Mucosa of rectum (tissue), 2 donors: ENCODE results near the gene HBA1.
"Not testable (repeated sequence)": the region's sequence is repeated elsewhere in the genome, so short reads cannot be mapped to it uniquely, and the experiment has no call there.

Source experiments
- H3K27ac ChIP-seq, 2 donors: one replicate each; pipeline ENCODE4 v1.7.0; 2013; ENCODE audit warnings: inconsistent platforms in 2 of 2, low read depth in 2 of 2, low read length in 2 of 2
- H3K27me3 ChIP-seq, 2 donors: one replicate each; pipeline ENCODE4 v1.7.0; 2013; ENCODE audit warnings: low read length in 2 of 2; ENCODE audit not compliant: control insufficient read depth in 2 of 2, insufficient read depth in 2 of 2
- H3K36me3 ChIP-seq, 2 donors: one replicate each; pipeline ENCODE4 v1.7.0; 2013; ENCODE audit warnings: low read length in 2 of 2; ENCODE audit not compliant: control insufficient read depth in 2 of 2, insufficient read depth in 2 of 2
- H3K4me1 ChIP-seq, 2 donors: one replicate each; pipeline ENCODE4 v1.7.0; 2013; ENCODE audit warnings: low read length in 2 of 2, mild to moderate bottlenecking in 1 of 2; ENCODE audit not compliant: control insufficient read depth in 2 of 2, insufficient read depth in 2 of 2
- H3K4me3 ChIP-seq, 2 donors: one replicate each; pipeline ENCODE4 v1.7.0; 2013; ENCODE audit warnings: low read length in 2 of 2
- H3K9ac ChIP-seq, 2 donors: one replicate each; pipeline ENCODE4 v1.7.0; 2013; ENCODE audit warnings: low read length in 2 of 2, low read depth in 1 of 2, mild to moderate bottlenecking in 1 of 2
- H3K9me3 ChIP-seq, 2 donors: one replicate each; pipeline ENCODE4 v1.7.0; 2013; ENCODE audit warnings: low read length in 2 of 2; ENCODE audit not compliant: control insufficient read depth in 2 of 2
- donor health status: healthy.
- donor health status: Normal muscosa, but diverticular disease.

Gene HBA1

DNA sequence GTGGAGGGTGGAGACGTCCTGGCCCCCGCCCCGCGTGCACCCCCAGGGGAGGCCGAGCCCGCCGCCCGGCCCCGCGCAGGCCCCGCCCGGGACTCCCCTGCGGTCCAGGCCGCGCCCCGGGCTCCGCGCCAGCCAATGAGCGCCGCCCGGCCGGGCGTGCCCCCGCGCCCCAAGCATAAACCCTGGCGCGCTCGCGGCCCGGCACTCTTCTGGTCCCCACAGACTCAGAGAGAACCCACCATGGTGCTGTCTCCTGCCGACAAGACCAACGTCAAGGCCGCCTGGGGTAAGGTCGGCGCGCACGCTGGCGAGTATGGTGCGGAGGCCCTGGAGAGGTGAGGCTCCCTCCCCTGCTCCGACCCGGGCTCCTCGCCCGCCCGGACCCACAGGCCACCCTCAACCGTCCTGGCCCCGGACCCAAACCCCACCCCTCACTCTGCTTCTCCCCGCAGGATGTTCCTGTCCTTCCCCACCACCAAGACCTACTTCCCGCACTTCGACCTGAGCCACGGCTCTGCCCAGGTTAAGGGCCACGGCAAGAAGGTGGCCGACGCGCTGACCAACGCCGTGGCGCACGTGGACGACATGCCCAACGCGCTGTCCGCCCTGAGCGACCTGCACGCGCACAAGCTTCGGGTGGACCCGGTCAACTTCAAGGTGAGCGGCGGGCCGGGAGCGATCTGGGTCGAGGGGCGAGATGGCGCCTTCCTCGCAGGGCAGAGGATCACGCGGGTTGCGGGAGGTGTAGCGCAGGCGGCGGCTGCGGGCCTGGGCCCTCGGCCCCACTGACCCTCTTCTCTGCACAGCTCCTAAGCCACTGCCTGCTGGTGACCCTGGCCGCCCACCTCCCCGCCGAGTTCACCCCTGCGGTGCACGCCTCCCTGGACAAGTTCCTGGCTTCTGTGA is at the start of gene HBA1:
Gene HBA1 (plus strand): TSS at position 204 of the 906 bp plus-strand sequence. CDS start 37 bp downstream, at position 241.
- not testable (repeated sequence) for H3K4me3 ChIP-seq, H3K9ac ChIP-seq, H3K36me3 ChIP-seq, H3K9me3 ChIP-seq, H3K4me1 ChIP-seq, H3K27ac ChIP-seq
- H3K27me3 ChIP-seq: peaks cover 37 to 38% of the 10 kb centered on the region in 2 donors

- Histone ChIP-seq H3K9me3 (no peaks in the 10 kb centered on the region), H3K4me3 (no peak overlapping the region), H3K36me3 (no peaks in the 10 kb centered on the region), H3K4me1 (no peaks in the 10 kb centered on the region), H3K27me3 (no peaks in the 10 kb centered on the region), H3K9ac (no peak overlapping the region), H3K27ac (no peak overlapping the region)
Measured at GRCh38 chr16:129075-129474, 47.4 kb upstream of the HBA1 start.

GRCh38 chr16:130533-131173 is 45.8 kb upstream of the HBA1 start:
- Histone ChIP-seq H3K4me1 (no peaks in the 10 kb centered on the region), H3K36me3 (no peaks in the 10 kb centered on the region), H3K27ac (no peak overlapping the region), H3K27me3 (no peaks in the 10 kb centered on the region), H3K9ac (no peak overlapping the region), H3K4me3 (no peak overlapping the region), H3K9me3 (no peaks in the 10 kb centered on the region)

GRCh38 chr16:132120-132519 is 44.4 kb upstream of the HBA1 start:
- Histone ChIP-seq H3K9me3 (no peaks in the 10 kb centered on the region), H3K36me3 (no peaks in the 10 kb centered on the region), H3K27me3 (no peaks in the 10 kb centered on the region), H3K27ac (no peak overlapping the region), H3K4me1 (no peaks in the 10 kb centered on the region), H3K9ac (no peak overlapping the region), H3K4me3 (no peak overlapping the region)

DNA sequence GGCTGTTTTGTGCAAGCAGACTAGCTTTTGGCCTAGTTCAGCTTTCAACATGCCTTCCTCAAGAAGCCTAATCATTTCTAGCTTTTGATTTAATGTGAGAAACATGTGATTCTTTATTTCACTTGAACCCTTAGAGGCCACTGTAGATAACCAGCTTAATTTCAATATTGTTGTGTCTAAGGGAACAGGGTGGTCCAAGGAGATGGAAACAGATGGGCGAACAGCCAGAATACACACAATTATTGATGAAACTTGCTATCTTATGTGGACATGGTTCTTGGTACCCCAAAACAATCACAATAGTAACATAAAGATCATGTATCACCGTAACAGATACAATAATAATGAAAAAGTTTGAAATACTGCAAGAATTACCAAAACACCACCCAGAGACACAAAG is 42.8 kb upstream of the HBA1 start:
- Histone ChIP-seq H3K4me1 (peaks cover 0 to 6% of the 10 kb centered on the region in 2 donors), H3K27me3 (no peaks in the 10 kb centered on the region), H3K9ac (no peak overlapping the region), H3K9me3 (no peaks in the 10 kb centered on the region), H3K36me3 (no peaks in the 10 kb centered on the region), H3K27ac (no peak overlapping the region), H3K4me3 (no peak overlapping the region)

DNA sequence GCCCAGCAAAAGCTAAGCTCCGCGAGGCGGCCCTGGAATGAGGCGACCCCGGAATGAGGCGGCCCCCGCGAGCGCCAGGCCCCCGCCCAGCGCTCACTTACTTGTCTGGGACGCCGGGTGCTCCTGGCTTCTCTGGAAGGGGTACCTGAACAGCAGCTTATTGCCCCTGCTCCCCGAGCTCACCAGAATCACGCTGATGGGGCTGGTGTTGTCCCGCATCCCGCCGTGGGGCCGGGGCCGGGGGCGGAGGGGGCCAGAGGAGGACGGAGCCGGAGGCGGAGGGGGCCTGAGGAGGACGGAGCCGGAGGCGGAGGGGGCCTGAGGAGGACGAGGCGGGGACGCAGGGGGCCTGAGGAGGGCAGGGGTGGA is 38.4 kb upstream of the HBA1 start:
- no peak overlapping the region for H3K27ac ChIP-seq

GRCh38 chr16:140175-140857 is 36.2 kb upstream of the HBA1 start:
- Histone ChIP-seq H3K4me3 (no peak overlapping the region), H3K4me1 (peaks cover 0 to 6% of the 10 kb centered on the region in 2 donors), H3K9ac (no peak overlapping the region), H3K9me3 (no peaks in the 10 kb centered on the region), H3K36me3 (no peaks in the 10 kb centered on the region), H3K27ac (no peak overlapping the region), H3K27me3 (no peaks in the 10 kb centered on the region)

More for the DNA sequence above, 38.4 kb upstream of the HBA1 start:
- H3K36me3 ChIP-seq: no peaks in the 10 kb centered on the region
- peak overlapping the region; percentile 75 to 77 for H3K4me3 ChIP-seq
- H3K9me3 ChIP-seq: no peaks in the 10 kb centered on the region
- H3K9ac ChIP-seq: peak overlapping the region; percentile 68 to 75
- H3K27me3 ChIP-seq: no peaks in the 10 kb centered on the region
- H3K4me1 ChIP-seq: peaks cover 0 to 6% of the 10 kb centered on the region in 2 donors

- H3K4me1 ChIP-seq: peaks cover 0 to 4% of the 10 kb centered on the region in 2 donors
- H3K9me3 ChIP-seq: no peaks in the 10 kb centered on the region
- H3K27me3 ChIP-seq: no peaks in the 10 kb centered on the region
- no peak overlapping the region for H3K9ac ChIP-seq
- no peak overlapping the region for H3K27ac ChIP-seq
- H3K36me3 ChIP-seq: no peaks in the 10 kb centered on the region
- H3K4me3 ChIP-seq: no peak overlapping the region
Measured at GRCh38 chr16:142405-142967, 34.0 kb upstream of the HBA1 start.

- H3K27ac ChIP-seq: no peak overlapping the region
- H3K4me3 ChIP-seq: no peak overlapping the region
- H3K36me3 ChIP-seq: no peaks in the 10 kb centered on the region
- H3K9ac ChIP-seq: no peak overlapping the region
- H3K4me1 ChIP-seq: no peaks in the 10 kb centered on the region
- H3K9me3 ChIP-seq: no peaks in the 10 kb centered on the region
- no peaks in the 10 kb centered on the region for H3K27me3 ChIP-seq
Measured at GRCh38 chr16:143047-143446, 33.4 kb upstream of the HBA1 start.

GRCh38 chr16:143456-143855 is 33.0 kb upstream of the HBA1 start:
- H3K4me3 ChIP-seq: no peak overlapping the region
- no peaks in the 10 kb centered on the region for H3K36me3 ChIP-seq
- H3K9me3 ChIP-seq: no peaks in the 10 kb centered on the region
- H3K27me3 ChIP-seq: no peaks in the 10 kb centered on the region
- H3K27ac ChIP-seq: no peak overlapping the region
- H3K9ac ChIP-seq: no peak overlapping the region
- H3K4me1 ChIP-seq: no peaks in the 10 kb centered on the region
